Effector memory CD4-positive, alpha-beta T cell (primary cell): ENCODE data around the gene STX12.

Source experiments
- DNase-seq, 3 donors: peaks; one replicate each; pipeline ENCODE4 v3.0.0-alpha.2; 2020
- H3K27ac ChIP-seq: 2 replicates; pipeline ENCODE4 v1.7.0; 2013; ENCODE audit warnings: mild to moderate bottlenecking, low read length, moderate library complexity; ENCODE audit not compliant: insufficient read depth, poor library complexity, severe bottlenecking
- H3K27me3 ChIP-seq: replicated peaks from 2 replicates; pipeline ENCODE4 v1.7.0; 2013; ENCODE audit warnings: mild to moderate bottlenecking, low read length; ENCODE audit not compliant: insufficient read depth, control insufficient read depth, poor library complexity, severe bottlenecking
- H3K36me3 ChIP-seq: 2 replicates; pipeline ENCODE4 v1.7.0; 2013; ENCODE audit warnings: mild to moderate bottlenecking, low read length, moderate library complexity; ENCODE audit not compliant: control insufficient read depth, insufficient read depth
- H3K4me1 ChIP-seq: 2 replicates; pipeline ENCODE4 v1.7.0; 2013; ENCODE audit warnings: low read length, mild to moderate bottlenecking; ENCODE audit not compliant: control insufficient read depth, insufficient read depth, poor library complexity, severe bottlenecking
- H3K4me3 ChIP-seq: 2 replicates; pipeline ENCODE4 v1.7.0; 2013; ENCODE audit warnings: low read length, low read depth, mild to moderate bottlenecking; ENCODE audit not compliant: insufficient read depth, poor library complexity, severe bottlenecking
- H3K9me3 ChIP-seq: 2 replicates; pipeline ENCODE4 v1.7.0; 2013; ENCODE audit warnings: mild to moderate bottlenecking, low read length, moderate library complexity; ENCODE audit not compliant: control insufficient read depth

Gene STX12

DNA sequence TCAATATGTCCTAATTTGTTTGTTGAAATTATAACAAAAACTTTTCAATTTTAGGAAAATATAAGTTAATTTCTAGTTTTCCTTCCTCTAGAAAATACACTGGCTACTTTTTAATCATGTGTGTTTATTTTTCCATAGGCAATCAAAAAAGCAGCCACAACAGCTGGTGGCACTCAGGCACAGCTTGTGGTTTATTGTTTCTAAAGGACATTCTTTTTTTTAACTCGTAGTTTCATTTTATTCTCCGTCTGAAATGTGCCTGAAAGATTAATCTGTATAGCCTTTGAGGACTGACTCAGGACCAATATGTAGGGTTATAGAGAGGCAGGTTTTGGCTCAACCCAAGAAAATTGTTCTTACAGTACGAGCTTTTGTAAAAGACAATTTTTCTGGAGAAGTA lies 20.7 kb upstream of the STX12 start:
- Histone ChIP-seq H3K4me3 (no peak overlapping the region), H3K36me3 (peaks cover 56% of the 10 kb centered on the region)

DNA sequence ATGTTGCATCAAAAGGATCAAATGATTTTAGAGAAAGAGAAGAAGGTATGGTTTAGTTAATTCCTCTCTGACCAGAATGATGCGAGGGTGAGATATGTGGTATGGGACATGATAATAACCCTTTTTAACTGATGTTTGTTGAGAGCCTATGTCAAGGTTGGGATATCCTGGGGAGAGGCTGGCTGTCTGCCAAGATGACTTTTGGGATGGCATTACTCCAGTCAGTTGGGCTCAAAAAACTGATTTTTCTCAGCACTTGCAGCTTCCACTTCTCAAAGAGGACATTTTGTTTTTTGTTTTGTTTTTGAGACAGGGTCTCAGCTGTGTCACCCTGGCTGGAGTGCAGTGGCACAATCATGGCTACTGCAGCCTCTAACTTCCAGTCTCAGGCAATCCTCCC lies 17.7 kb upstream of the STX12 start:
- no peaks in the 10 kb centered on the region for H3K27me3 ChIP-seq
- H3K4me3 ChIP-seq, result no peak overlapping the region
- no peak for DNase-seq
- no peak overlapping the region for H3K27ac ChIP-seq
- peaks cover 45% of the 10 kb centered on the region for H3K36me3 ChIP-seq
- H3K4me1 ChIP-seq, result no peaks in the 10 kb centered on the region
- H3K9me3 ChIP-seq, result no peaks in the 10 kb centered on the region

More for the DNA sequence above, 20.7 kb upstream of the STX12 start:
- Histone ChIP-seq H3K27me3 (no peaks in the 10 kb centered on the region), H3K4me1 (no peaks in the 10 kb centered on the region), H3K27ac (no peak overlapping the region), H3K9me3 (no peaks in the 10 kb centered on the region)
- no peak for DNase-seq

DNA sequence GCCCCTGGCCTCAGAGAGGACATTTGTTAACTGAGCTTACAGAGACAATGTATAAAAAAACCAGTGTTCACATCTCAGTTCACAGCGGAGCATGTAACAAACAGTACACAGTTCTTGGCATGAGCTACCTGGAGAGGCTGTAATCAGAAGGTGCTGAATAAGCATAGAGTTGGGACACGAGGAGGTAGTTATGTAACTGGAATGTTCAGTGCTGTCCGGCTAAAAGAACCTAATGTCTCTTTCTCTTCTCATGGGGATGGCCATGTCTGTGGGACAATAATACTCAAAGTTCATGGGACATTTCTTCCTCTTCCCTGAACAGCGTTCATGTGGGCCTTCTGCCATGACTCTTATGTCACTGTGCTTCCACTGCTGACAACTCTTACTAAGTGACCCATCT lies 17.2 kb upstream of the STX12 start:
- no peak overlapping the region for H3K27ac ChIP-seq
- H3K4me1 ChIP-seq, result no peaks in the 10 kb centered on the region
- H3K36me3 ChIP-seq, result peaks cover 44% of the 10 kb centered on the region
- no peak overlapping the region for H3K4me3 ChIP-seq
- H3K27me3 ChIP-seq, result no peaks in the 10 kb centered on the region
- H3K9me3 ChIP-seq, result no peaks in the 10 kb centered on the region
- no peak for DNase-seq

- Histone ChIP-seq H3K27me3 (no peaks in the 10 kb centered on the region), H3K9me3 (no peaks in the 10 kb centered on the region), H3K36me3 (peaks cover 43% of the 10 kb centered on the region), H3K4me3 (no peak overlapping the region), H3K4me1 (no peaks in the 10 kb centered on the region), H3K27ac (no peak overlapping the region)
- no peak for DNase-seq
Measured at GRCh38 chr1:27759236-27759635, 13.8 kb upstream of the STX12 start.

- H3K36me3 ChIP-seq, result peaks cover 31% of the 10 kb centered on the region
- no peak overlapping the region for H3K4me3 ChIP-seq
- no peaks in the 10 kb centered on the region for H3K4me1 ChIP-seq
- no peak overlapping the region for H3K27ac ChIP-seq
- H3K9me3 ChIP-seq, result no peaks in the 10 kb centered on the region
- no peak for DNase-seq
- no peaks in the 10 kb centered on the region for H3K27me3 ChIP-seq
Measured at GRCh38 chr1:27760426-27760825, 12.6 kb upstream of the STX12 start.

DNA sequence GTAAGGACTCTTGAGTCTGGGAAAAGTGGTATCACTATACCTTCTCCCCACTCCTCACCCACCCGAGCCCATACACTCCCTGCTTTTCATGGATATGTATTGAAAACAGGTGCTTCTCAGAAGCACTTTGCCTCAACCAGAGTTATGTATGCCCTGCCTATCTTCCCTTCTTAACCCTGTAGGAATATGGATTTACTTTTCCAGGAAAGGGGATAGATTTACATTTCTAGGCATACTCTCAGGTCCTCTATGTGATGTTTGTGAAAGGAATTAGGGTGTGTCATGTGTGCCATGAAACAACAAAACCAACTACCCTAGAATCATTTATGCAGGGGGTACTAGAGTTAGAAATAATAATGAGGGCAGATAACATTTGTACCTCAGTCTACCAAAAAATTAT lies 11.0 kb upstream of the STX12 start:
- Histone ChIP-seq H3K36me3 (peaks cover 17% of the 10 kb centered on the region), H3K27me3 (no peaks in the 10 kb centered on the region), H3K27ac (no peak overlapping the region), H3K4me1 (no peaks in the 10 kb centered on the region), H3K9me3 (no peaks in the 10 kb centered on the region), H3K4me3 (no peak overlapping the region)
- DNase-seq, result no peak

DNA sequence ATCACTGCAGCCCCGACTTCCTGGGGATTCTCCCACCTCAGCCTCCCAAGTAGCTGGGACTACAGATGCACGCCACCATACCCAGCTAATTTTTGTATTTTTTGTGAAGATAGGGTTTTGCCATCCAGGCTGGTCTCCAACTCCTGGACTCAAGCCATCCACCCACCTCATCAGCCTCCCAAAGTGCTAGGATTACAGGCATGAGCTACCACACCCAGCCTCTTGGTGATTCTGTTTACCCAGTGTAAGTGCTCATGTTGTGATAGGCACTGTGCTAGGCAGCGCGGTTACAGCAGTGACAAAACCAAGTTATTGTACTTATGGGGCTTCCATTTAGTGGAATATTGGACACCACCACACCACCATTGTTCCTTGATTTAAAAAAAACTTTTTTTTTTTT lies 9.7 kb upstream of the STX12 start:
- Histone ChIP-seq H3K4me3 (no peak overlapping the region), H3K27ac (no peak overlapping the region), H3K4me1 (no peaks in the 10 kb centered on the region), H3K27me3 (no peaks in the 10 kb centered on the region), H3K36me3 (peaks cover 17% of the 10 kb centered on the region), H3K9me3 (no peaks in the 10 kb centered on the region)
- no peak for DNase-seq

DNA sequence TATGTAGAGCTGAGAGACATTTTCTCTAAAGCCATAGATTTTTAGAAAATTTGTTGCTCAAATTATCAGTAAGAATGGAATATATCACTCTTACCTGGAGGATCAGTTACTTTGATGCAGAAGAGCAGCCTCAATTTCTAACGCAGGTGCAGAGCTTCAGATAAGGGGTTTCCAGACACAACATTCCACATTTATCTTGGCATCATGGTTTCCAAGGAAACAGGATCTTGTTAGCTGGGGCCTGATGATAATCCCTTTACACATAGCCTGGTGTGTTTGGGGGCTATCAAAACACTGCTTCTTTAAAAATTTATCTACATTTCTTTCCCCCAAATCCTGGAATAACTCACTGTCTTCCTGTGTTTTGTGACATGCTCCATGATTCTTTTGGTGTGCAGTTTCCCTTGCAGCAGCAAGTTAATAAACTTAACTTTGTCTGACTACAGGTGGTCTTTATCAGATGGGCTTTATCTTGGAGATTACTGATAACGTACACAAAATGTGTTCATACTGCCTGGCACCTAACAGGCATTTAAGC lies 2.7 kb upstream of the STX12 start:
- Histone ChIP-seq H3K27me3 (no peaks in the 10 kb centered on the region), H3K4me1 (peaks cover 12% of the 10 kb centered on the region), H3K4me3 (no peak overlapping the region), H3K36me3 (no peaks in the 10 kb centered on the region), H3K9me3 (no peaks in the 10 kb centered on the region), H3K27ac (no peak overlapping the region)
- DNase-seq, result no peak

- H3K27me3 ChIP-seq, result no peaks in the 10 kb centered on the region
- no peaks in the 10 kb centered on the region for H3K36me3 ChIP-seq
- DNase-seq, result no peak
- no peaks in the 10 kb centered on the region for H3K9me3 ChIP-seq
- H3K4me3 ChIP-seq, result peak overlapping the region; percentile 92
- H3K27ac ChIP-seq, result peak overlapping the region; percentile 91
- H3K4me1 ChIP-seq, result peaks cover 12% of the 10 kb centered on the region
Measured at GRCh38 chr1:27772036-27772931, 735 bp upstream of the STX12 start.

- Histone ChIP-seq H3K36me3 (peaks cover 3% of the 10 kb centered on the region), H3K9me3 (no peaks in the 10 kb centered on the region), H3K27ac (peak overlapping the region; percentile 91), H3K27me3 (no peaks in the 10 kb centered on the region), H3K4me3 (peak overlapping the region; percentile 92), H3K4me1 (peaks cover 12% of the 10 kb centered on the region)
- no peak for DNase-seq
Measured at GRCh38 chr1:27773826-27774445, 917 bp downstream of the STX12 start.
